Measurements from ENCODE around the gene SP110. TPM values are rescaled to one million over a fixed set of nuclear protein-coding genes. Genes with fewer than 3 reads are reported as not detected.

SP110 gene
- total and polyA plus RNA-seq, 2 of the 8 experiments (the other 6 are each of a cell fraction or from before 2014, with no cell fraction given): 3.1 to 7.1 TPM

DNA sequence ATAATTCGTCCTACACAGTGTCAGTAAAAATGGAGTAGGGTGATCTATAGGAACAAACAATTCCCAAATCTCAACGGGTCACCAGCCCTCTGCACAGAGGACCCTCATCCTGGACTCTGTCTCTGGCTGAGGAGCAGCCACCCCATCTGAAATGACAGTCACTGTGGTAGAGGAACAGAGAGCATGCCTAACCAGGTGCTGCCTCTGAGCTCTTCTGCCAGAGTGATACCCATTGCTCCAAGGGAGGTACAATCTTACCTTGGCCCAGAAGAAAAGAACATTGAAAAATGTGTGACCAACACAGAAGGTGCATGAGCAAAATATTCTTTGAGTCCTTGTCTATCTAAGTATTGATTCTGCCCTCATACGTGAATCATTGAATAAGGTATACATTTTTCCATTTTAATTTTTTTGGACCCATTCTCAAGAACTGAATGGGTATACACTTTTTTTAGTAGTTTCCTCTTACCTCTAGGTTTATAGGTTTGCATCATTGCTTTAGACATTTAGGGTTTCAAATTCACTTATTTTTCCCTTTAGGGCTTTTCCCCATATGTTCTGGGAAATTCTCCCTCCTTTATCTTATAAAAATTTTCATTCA is 14.4 kb upstream of the SP110 start (continued):
- TF ChIP-seq, protein P1, sequence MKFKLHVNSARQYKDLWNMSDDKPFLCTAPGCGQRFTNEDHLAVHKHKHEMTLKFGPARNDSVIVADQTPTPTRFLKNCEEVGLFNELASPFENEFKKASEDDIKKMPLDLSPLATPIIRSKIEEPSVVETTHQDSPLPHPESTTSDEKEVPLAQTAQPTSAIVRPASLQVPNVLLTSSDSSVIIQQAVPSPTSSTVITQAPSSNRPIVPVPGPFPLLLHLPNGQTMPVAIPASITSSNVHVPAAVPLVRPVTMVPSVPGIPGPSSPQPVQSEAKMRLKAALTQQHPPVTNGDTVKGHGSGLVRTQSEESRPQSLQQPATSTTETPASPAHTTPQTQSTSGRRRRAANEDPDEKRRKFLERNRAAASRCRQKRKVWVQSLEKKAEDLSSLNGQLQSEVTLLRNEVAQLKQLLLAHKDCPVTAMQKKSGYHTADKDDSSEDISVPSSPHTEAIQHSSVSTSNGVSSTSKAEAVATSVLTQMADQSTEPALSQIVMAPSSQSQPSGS (IDR thresholded peaks at IDR 0.05; ENCODE audit: low read length): no peak
- no peak for TF ChIP-seq SIN3A (conservative IDR thresholded peaks at IDR 0.05 in 1 of 2, IDR thresholded peaks at IDR 0.05 in 1 of 2; ENCODE audit: low read depth in 1 of 2, low read length in 2 of 2)
- no peak for TF ChIP-seq ASH2L (IDR thresholded peaks at IDR 0.05; ENCODE audit: low read length)
- no peak for TF ChIP-seq CEBPB (IDR thresholded peaks at IDR 0.05; ENCODE audit: low read depth, low read length)
- no peak for TF ChIP-seq SAP30 (IDR thresholded peaks at IDR 0.05; ENCODE audit: insufficient read depth, insufficient replicate concordance, low read length)
- no peak for TF ChIP-seq SP4 (IDR thresholded peaks at IDR 0.05; ENCODE audit: low read length)
- no peak for TF ChIP-seq SIRT6 (IDR thresholded peaks at IDR 0.05; ENCODE audit: low read length)
